ENCODE measurements around the gene ANO2.

Gene ANO2

DNA sequence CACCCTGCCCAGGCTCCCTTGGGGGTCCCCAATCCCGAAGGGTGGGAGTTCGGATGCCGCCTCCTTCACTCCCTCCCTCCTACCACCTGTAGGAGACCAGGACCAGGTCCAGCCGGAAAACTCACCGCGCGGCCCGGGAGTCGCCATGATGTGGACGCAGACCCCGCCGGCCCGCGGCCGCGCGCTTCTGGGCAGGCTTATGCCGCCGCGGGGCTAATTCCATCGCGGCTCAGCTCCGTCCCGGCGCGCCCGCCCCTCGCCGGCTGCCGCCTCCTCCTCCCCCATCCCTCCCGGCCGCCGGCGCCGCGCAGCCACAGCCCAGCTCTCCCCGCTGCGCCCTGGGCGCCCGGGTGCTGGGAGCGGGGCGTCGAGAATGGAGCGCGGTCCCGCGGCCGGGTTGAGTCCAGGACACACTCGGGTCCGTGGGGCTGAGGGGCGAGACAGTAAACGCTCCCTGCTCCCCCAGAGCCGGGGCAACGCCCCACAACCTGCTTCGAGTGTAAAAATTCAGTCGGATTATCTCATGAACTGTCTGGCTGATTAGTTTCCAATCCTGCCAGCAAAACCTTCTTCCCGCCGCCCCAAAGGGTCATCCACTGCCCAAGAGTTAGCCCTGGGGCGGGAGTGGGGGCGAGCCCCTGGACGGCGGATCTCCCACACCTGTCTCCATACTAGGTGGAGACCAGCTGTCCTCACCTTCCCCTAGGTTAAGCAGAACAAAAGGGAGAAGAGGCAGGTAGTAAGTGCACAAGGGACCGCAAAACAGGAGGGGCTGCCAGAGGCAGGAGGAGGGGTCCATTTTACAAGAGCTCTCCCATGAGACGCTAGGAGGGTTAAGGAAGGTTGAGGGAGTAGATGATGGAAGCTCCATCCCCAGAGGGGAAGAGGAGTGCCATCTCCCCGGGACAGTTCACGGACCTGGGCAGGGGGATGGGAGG is at the start of gene ANO2:
Gene ANO2 (minus strand): TSS at position 189 of the 938 bp plus-strand sequence. CDS start 42 bp downstream, at position 147.
- no peak for DNase-seq (ENCODE audit: low spot score)

DNA sequence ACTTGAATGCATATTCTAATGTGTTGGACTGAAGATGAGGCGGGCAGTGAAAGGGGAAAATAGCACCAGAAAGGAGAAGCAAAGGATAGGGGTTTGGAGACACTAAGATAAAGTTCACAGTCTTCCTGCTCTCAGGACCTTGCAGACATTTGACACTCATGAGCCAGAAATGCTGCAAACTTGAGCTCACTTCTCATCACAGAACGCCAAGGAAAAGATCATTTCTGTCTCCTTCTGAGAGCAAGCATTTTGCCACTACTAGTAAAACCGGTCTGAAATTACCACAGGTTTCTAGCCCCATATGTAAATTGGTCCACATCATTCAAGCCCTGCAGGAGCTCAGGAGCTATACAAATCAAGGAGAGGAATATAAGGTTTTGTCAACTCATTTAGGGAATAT is 44.6 kb upstream of the ANO2 start:
- no peak for DNase-seq (ENCODE audit: low spot score)

- peak; percentile 57 for DNase-seq (ENCODE audit: low spot score)
Observed at GRCh38 chr12:5988659-5989116, 43.6 kb upstream of the ANO2 start.

DNA sequence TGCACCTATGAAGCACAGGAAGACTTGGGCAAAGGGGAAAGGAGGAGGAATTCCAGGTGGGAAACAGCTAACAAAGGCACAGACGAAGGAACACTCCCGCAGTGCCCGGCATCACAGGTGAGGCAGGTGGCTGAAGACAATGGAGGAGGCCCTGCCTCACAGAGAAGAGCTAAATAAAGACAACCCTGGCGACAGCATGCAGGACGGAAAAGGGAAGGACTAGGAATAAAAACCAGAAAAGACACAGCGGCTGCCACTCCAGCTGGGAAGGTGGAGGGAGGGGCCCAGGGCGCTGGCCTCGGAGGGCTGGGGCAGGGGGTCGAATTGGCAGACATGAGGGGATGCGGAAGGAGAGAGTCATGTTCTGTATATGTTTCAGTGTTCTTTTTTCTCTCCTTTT is 43.0 kb upstream of the ANO2 start:
- DNase-seq (ENCODE audit: low spot score), result no peak

DNA sequence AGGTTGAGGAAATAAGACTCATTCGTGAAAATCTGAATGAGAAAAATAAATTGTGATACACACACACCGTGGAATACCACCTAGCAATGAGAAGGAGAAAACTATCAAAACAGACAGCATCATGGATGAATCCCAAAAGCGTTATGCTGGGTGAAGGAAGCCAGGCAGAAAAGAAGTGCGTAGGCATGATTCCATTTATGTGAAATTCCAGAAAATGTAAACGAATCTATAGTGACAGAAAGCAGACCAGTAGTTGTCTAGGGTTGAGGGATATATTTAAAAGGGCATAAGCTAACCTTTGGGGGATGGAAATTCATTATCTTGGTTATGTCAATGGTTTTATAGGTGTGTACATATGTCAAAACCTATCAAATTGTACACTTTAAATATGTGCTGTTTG is 42.5 kb upstream of the ANO2 start:
- no peak for DNase-seq (ENCODE audit: low spot score)

- no peak for DNase-seq (ENCODE audit: low spot score)
Observed at GRCh38 chr12:5985471-5985870, 40.4 kb upstream of the ANO2 start.

DNA sequence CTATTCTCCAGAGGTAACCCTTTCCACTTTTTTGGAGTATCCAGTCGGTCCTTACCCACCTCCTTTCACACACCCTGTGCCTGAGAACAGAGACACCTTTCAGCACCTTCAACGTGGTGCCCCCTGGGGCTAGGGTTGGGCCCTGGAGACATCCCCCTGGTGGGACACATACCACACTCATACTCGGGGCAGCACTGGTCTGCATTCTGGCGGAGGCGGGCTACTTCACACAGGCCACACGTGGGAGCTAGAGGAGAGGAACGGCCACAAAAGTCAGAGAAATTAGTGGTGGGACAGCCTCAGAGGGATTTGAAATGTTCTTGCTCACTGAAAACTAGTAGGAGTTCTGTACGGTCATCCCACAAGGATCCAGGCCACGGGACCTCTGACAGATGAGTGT is 39.8 kb upstream of the ANO2 start:
- DNase-seq (ENCODE audit: low spot score), result no peak

DNA sequence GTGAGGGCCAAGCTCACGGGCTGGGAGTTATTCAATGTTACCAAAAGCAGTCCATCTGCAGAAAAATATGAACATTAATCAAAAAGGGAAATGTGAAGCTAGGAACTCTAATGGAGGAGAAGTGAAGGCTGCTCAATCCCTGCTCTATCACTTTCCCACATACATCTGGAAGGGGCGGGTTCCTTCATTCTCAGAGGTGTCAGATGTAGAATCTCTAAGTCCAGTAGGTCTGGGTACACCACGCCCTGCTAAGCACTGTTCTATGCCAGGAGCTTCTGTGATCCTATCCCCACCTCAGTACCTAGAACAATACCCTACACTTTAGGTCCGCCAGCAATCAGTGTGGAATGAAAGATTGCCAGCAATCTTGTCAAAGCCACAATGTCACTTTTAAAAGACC is 37.0 kb upstream of the ANO2 start:
- no peak for DNase-seq (ENCODE audit: low spot score)

DNA sequence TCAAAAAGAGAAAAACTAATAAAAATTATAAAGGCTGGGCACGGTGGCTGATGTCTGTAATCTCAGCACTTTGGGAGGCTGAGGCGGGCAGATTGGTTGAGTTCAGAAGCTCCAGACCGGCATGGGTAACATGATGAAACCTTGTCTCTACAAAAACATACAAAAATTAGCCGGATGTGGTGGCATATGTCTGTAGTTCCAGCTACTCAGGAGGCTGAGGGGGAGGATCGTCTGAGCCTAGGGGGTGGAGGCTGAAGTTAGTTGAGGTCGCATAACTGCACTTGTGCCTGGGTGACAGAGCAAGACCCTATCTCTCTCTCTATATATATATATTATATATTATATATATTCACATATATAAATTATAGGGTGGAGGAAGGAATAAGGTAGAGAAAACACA is 32.5 kb upstream of the ANO2 start:
- no peak for DNase-seq (ENCODE audit: low spot score)

GRCh38 chr12:5976711-5977110 is 31.7 kb upstream of the ANO2 start:
- DNase-seq (ENCODE audit: low spot score), result no peak

GRCh38 chr12:5976196-5976595 is 31.1 kb upstream of the ANO2 start:
- DNase-seq (ENCODE audit: low spot score), result no peak

DNA sequence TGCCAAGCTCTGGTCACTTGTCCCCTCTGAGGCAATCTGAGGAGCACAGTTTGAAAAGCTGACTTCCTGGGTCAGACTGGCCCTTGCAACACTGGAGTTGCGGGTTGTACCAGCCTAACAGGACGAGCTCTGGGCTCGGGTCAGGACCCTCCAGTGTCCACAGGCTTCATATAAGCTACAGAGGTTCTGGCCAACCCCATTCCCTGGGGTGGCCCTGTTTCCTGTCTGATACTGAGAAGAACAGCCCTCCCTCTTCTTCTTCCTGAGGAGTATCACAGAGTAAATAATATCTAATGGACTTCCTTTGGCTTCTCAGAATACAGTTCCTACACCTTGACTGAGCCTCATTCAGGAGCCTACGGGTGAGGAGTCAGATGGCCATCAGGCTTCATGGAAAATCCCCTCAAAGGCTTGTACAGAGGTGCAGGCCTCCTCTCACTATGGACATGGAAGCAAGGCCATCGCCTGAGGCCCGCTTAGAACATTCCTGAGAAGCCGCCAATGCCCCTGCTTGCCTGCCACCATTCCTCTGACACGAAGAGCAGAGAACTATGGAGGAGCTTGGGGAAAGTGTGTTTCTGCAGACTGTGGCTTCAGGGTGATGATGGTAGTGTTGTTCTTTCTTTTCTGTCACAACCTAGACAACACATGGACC is 28.5 kb upstream of the ANO2 start:
- DNase-seq (ENCODE audit: low spot score), result no peak

DNA sequence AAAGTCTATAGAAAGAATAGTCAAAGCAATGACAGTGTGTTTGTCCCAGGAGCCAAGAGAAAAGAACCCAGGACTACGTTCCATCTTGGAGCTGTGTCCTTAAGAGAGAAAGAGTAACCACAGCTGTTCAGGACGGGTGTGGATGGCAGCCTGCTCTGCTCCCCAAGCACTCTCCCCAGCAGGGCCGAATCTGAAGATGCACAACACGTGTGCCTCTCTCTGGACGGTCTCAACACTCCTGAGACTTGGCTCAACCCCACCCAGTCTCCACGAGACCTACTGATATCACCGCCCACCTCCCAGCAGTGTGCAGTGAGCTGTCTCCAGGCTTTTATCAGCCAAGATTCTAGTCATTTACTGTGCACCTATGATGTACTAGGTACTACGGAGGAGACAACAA is 27.3 kb upstream of the ANO2 start:
- no peak for DNase-seq (ENCODE audit: low spot score)

- no peak for DNase-seq (ENCODE audit: low spot score)
Observed at GRCh38 chr12:5971194-5971850, 26.3 kb upstream of the ANO2 start.

- no peak for DNase-seq (ENCODE audit: low spot score)
Observed at GRCh38 chr12:5969974-5970690, 25.1 kb upstream of the ANO2 start.

DNA sequence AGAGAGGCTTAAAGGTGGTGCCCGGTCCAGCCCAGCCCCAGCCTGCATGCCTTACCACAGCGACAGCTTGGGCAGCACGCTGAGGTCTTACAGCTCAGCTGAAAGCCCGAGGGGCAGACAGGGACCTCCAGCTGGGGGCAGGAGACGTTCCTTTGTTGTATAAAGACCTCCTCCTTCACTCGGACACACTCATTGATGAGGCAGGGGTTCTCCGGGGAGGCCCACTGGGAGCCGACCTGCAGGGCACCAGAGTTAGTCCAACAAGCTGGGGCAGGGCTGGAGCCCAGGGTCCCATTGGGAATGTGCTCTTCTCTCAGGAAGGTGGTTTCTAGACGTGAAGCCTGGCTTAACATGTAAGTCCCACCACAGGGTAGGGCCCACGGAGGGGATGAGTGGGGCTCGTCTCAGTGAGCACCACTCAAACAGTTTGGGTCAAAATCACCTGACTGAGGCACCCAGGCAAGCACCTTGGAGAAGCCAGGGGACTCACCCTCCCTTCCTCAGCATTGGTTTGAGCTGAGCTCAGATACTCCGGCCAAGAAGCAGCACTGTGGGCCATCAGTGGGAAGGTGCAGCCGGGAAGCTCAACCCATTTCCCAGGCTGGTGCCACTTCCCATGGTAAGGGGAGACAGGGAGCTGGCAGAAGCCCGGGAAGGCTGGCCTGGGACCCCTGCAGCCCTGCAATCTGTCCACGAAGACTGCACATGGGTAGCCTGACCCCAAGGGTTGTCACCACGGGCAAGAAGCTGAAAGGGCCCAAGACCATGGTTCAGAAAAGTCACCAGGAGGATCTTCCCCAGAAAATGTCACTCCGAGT is 24.3 kb upstream of the ANO2 start:
- DNase-seq (ENCODE audit: low spot score), result no peak

GRCh38 chr12:5967645-5968415 is 22.8 kb upstream of the ANO2 start:
- no peak for DNase-seq (ENCODE audit: low spot score)

DNA sequence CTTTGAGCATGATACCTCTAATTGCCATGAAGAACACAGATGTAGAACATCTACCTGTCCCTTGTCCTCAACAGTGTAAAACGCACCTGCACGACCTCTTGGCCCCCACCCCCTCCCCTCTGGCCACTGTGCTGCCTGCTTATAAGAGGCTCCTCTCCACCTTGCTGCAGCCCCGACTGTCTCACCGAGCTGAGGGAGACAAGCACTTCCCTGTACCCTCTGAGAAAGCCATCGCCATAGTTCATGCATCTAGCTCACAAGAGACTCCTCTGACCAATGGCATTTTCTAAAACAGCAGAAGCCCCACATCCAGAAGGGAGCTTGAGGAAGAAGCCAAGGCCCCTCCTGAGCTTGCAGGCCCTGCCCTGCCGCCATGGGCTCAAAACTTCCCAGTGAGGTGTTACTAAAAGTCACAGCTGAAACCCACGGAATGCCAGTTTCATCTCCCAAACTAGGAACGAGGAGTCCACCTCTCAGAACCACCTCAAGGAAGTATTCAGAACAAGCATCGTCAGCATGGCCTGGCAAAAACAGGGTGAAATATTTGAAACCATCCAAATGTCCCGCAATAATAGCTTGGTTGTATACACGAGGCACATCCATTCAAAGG is 21.5 kb upstream of the ANO2 start:
- no peak for DNase-seq (ENCODE audit: low spot score)

DNA sequence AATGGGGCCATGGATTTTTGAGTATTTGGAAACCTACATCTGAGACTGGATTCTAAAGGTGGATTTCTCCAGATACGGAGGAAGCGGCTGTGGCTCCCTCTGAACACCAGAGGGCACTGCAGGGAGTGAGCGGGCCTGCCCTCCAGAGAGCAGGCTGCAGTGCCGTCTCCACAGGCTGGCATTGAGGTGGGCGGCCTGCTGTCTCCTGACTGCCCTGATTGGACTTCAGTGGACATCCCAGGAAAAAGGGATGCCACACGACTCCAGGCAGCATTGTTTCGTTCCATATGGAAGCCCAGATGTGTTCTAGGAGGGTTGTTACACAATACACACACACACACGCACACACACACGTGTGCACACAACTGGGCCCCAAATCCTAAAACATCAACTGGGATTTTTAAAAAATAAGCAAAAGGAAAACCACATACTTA is 20.9 kb upstream of the ANO2 start:
- DNase-seq (ENCODE audit: low spot score), result peak; percentile 15

Measured in CD4-positive, alpha-beta T cell treated with Interleukin-15 for 4 hours (primary cell).